Lower leg skin (tissue), 4 donors: ENCODE results near the gene NPEPPS. TPM values are rescaled to one million over a fixed set of nuclear protein-coding genes. Genes with fewer than 3 reads are reported as not detected.

Experiments used
- DNase-seq, 2 donors: peaks; one replicate each; pipeline ENCODE4 v3.0.0-alpha.2; 2019; ENCODE audit warnings: low spot score in 2 of 2
- H3K4me3 ChIP-seq: fragments of 200-600 bp; sonication (generic); 2 replicates; pipeline ENCODE4 v1.5.1; 2017; ENCODE audit warnings: mild to moderate bottlenecking, low read depth; ENCODE audit not compliant: poor library complexity, severe bottlenecking
- POLR2A ChIP-seq, 2 donors: fragments of 450-650 bp; IDR thresholded peaks; one replicate each; pipeline ENCODE4 v1.6.1; 2016 to 2017; ENCODE audit warnings: antibody characterized with exemption in 2 of 2, mild to moderate bottlenecking in 1 of 2, moderate library complexity in 1 of 2
- WGBS, 2 donors: methylation state at CpG; one replicate each; pipeline ENCODE4 v1.1.5; 2018; 5-methylcytosine and 5-hydroxymethylcytosine counted together
- intact Hi-C: fragments of 100-400 bp; cut with DNase I; formaldehyde crosslinking; loops from one replicate; pipeline ENCODE4 v1.15.0; 2023; ENCODE audit warnings: low total_unique reads
- total RNA-seq, 4 donors: library from RNA; depleted of rRNA; stranded (reverse); fragments of >200 nt; gene quantifications; one replicate each; pipeline ENCODE4 v1.1.0, GENCODE V29; 2016
- TF ChIP-seq, protein P1 (sequence below), 3 donors: fragments of 450-650 bp; IDR thresholded peaks; one replicate each; pipeline ENCODE4 v1.5.1; 2016; ENCODE audit warnings: antibody characterized with exemption in 3 of 3, mild to moderate bottlenecking in 3 of 3, moderate library complexity in 2 of 3

Gene NPEPPS
- total RNA-seq, 4 donors from 2014 or later, result 79.3 to 127 (median 96.9) TPM

DNA sequence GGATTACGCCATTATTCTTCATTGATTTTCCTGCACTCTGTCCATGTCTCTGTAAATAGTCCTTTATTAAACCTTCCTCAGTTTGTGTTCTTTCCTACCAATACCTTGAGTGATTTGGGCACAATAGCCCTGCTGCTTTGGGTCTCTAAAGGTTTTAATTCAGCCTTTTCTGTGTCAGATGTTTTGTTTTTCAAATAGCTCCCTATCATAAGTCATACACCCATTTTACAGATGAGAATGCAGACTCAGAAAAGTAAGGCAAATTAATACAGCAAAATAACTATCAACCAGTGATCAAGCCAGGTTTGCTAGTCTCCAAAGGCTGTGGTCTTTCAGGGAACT lies 93.8 kb downstream of the NPEPPS start:
- intact Hi-C loops, result no loop called here
- no peak for DNase-seq
- no peak overlapping the region for H3K4me3 ChIP-seq
- no peak for TF ChIP-seq POLR2A (IDR thresholded peaks at IDR 0.05)
- TF ChIP-seq, protein P1, sequence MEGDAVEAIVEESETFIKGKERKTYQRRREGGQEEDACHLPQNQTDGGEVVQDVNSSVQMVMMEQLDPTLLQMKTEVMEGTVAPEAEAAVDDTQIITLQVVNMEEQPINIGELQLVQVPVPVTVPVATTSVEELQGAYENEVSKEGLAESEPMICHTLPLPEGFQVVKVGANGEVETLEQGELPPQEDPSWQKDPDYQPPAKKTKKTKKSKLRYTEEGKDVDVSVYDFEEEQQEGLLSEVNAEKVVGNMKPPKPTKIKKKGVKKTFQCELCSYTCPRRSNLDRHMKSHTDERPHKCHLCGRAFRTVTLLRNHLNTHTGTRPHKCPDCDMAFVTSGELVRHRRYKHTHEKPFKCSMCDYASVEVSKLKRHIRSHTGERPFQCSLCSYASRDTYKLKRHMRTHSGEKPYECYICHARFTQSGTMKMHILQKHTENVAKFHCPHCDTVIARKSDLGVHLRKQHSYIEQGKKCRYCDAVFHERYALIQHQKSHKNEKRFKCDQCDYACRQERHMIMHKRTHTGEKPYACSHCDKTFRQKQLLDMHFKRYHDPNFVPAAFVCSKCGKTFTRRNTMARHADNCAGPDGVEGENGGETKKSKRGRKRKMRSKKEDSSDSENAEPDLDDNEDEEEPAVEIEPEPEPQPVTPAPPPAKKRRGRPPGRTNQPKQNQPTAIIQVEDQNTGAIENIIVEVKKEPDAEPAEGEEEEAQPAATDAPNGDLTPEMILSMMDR (IDR thresholded peaks at IDR 0.05), result no peak
- 66 to 92% methylated on average over 1 of the region's 1 CpG for WGBS, 2 donors

DNA sequence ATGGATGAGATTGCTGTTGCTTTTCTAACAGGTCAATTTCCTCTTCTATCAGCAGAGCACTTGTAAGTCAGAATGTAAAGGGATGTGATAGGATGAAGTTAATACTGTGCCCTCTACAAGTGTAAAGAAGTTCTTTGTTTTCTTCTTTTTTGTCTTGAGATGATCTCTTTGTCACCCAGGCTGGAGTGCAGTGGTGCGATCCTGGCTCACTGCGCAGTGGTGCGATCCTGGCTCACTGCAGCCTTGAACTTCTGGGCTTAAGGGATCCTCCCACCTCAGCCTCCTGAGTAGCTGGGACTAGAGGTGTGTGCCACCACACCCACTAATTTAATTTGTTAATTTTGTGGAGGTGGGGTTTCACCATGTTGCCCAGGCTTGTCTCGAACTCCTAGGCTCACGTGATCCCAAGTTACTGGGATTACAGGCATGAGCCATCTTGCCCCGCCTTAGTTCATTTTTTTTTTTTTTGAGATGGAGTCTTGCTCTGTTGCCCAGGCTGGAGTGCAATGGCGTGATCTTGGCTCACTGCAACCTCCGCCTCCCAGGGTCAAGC lies 97.2 kb downstream of the NPEPPS start:
- no peak for TF ChIP-seq POLR2A (IDR thresholded peaks at IDR 0.05)
- TF ChIP-seq, protein P1 (IDR thresholded peaks at IDR 0.05), result no peak
- H3K4me3 ChIP-seq, result no peak overlapping the region
- 79 to 81% methylated on average over 8 of the region's 8 CpGs for WGBS, 2 donors
- DNase-seq, result no peak
- intact Hi-C loops, result no loop called here

DNA sequence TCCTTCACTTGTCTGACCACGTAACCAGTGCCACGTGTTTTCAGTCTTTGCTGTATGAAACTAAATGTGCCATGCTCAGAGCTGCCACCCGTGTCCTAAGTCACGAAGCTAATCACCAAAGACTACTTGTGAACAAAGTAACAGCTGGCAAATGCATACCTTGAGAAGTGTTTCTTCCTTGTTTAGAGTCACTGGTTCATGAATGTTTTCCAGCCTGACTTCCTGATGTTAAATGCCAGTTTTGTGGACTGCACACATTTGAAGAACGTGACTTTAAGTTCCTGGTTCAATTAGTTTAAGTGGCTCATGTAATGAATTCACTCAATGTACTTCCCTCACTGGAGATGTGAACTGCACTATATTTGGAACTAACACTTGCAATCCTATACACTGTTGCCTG lies 98.9 kb downstream of the NPEPPS start:
- no peak for DNase-seq
- WGBS, 2 donors, result 62 to 69% methylated on average over 5 of the region's 5 CpGs
- H3K4me3 ChIP-seq, result no peak overlapping the region
- TF ChIP-seq POLR2A (IDR thresholded peaks at IDR 0.05), result no peak
- TF ChIP-seq, protein P1 (IDR thresholded peaks at IDR 0.05), result no peak
- intact Hi-C loops, result no loop called here

DNA sequence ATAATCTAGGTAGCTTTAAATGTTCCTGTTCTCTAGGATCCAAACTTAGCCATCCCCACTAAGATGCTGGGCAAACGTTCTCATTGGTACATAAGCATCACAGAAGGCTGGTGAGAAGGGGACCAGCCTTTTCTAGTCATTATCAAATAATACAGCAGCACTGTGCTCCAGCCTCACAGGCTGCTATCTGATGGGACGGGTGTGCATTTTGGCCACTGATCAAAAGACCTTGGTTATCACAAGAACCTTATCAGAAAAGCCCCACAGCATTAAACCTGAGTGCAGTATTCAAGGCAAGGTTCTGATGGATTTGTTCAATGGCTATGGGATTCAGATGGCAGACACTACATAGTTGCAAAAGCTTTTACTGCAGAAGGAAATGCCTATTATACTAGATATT lies 99.7 kb downstream of the NPEPPS start:
- TF ChIP-seq POLR2A (IDR thresholded peaks at IDR 0.05), result no peak
- TF ChIP-seq, protein P1 (IDR thresholded peaks at IDR 0.05), result no peak
- H3K4me3 ChIP-seq, result no peak overlapping the region
- intact Hi-C loops, result no loop called here
- 68 to 74% methylated on average over 2 of the region's 2 CpGs for WGBS, 2 donors
- DNase-seq, result no peak

DNA sequence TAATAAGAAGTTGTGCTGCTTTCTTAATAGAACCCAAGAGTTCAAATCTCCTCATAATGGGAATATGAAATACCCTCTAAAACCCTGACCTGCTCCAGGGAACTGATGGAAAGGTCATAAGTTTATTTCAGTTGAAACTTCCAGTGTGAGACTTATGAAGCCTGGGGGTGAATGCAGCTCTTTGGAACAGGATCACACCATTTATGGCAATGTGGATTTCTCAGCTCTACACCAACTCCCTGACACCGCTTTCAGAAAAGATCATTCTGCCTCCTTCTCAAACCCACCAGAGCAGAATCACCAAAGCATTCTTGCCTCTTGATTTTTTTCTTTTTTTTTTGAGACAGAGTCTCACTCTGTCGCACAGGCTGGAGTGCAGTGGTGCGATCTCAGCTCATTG lies 102.1 kb downstream of the NPEPPS start:
- intact Hi-C loops, result no loop called here
- WGBS, 2 donors, result 90% methylated on average over 3 of the region's 3 CpGs

More for the DNA sequence above, 102.1 kb downstream of the NPEPPS start:
- no peak for DNase-seq
- TF ChIP-seq POLR2A (IDR thresholded peaks at IDR 0.05), result no peak
- TF ChIP-seq, protein P1 (IDR thresholded peaks at IDR 0.05), result no peak
- H3K4me3 ChIP-seq, result no peak overlapping the region
